Heart left ventricle (tissue), 13 donors: Measurements from ENCODE around the gene KRT39.

Source experiments
- POLR2A ChIP-seq, 2 donors: fragments of 450-650 bp; IDR thresholded peaks; one replicate each; pipeline ENCODE4 v1.6.1; 2017; ENCODE audit warnings: antibody characterized with exemption in 2 of 2, mild to moderate bottlenecking in 2 of 2, moderate library complexity in 2 of 2
- TF ChIP-seq, protein P1 (sequence below), 12 donors: fragments of 200-600 bp; sonication (generic) in 4 of 12; IDR thresholded peaks; one replicate each; pipeline versions ENCODE4 v1.5.0 to v1.8.0; 2018 to 2022; ENCODE audit warnings: antibody characterized with exemption in 12 of 12, mild to moderate bottlenecking in 5 of 12
- donor health status: ischemic (EF 13 %, LVEDD 7.1; RV severe dilation, severe dysfunction).
- donor health status: DM: no; HTN: yes; CAD: no.
- donor health status: DM: no; HTN: no; CAD: no.
- donor health status: ischemic (EF 25% LVEDD 6.9; RV normal size, moderate dysfunction).
- donor health status: ischemic (EF 25% LVEDD 5.7; RV mildly dilated, moderate dysfunction).
- donor health status: ischemic (EF 35%, LVEDD 5.7; RV mildly dilated, moderate dysfunction).
- donor health status: nonischemic (EF 11% LVEDD 7.7; RV severe dilation, severe dysfunction).
- donor health status: DM: yes; HTN: yes; CAD: no.
- donor health status: PGD.
- donor health status: ischemic (EF 29% LVEDD 5.4; RV normal size, mild dysfunction).
- donor health status: nonischemic (EF 23%, LVEDD 6.1; RV moderate dilation, normal function).

DNA sequence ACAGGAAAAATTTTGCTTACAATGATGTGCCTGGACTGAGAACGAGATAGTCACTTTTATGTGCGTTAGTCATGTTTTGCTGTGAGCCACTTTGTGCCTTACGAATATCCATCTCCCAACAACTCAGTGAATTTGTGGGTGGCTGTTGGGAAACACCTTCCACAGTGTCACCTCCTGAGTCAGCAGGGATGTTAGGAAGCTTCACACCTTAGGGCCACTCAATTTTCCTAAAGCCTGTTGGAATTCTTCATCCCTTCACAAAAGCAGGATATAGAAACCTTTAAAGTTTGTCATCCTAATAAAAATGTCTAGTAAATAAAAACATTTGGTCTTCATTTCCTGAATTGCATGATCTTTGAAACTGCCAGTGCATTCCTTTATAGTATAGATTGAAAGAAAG, 46.4 kb upstream of the KRT39 start:
- TF ChIP-seq, protein P1, sequence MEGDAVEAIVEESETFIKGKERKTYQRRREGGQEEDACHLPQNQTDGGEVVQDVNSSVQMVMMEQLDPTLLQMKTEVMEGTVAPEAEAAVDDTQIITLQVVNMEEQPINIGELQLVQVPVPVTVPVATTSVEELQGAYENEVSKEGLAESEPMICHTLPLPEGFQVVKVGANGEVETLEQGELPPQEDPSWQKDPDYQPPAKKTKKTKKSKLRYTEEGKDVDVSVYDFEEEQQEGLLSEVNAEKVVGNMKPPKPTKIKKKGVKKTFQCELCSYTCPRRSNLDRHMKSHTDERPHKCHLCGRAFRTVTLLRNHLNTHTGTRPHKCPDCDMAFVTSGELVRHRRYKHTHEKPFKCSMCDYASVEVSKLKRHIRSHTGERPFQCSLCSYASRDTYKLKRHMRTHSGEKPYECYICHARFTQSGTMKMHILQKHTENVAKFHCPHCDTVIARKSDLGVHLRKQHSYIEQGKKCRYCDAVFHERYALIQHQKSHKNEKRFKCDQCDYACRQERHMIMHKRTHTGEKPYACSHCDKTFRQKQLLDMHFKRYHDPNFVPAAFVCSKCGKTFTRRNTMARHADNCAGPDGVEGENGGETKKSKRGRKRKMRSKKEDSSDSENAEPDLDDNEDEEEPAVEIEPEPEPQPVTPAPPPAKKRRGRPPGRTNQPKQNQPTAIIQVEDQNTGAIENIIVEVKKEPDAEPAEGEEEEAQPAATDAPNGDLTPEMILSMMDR (IDR thresholded peaks at IDR 0.05), result no peak
- TF ChIP-seq POLR2A (IDR thresholded peaks at IDR 0.05), result no peak
